Measurements from ENCODE around the gene APBA1.
A peak's percentile ranks its signal among the peaks of the same experiment; 100 is the strongest.
"Not testable (repeated sequence)": the region's sequence is repeated elsewhere in the genome, so short reads cannot be mapped to it uniquely, and the experiment has no call there.

The APBA1 gene

DNA sequence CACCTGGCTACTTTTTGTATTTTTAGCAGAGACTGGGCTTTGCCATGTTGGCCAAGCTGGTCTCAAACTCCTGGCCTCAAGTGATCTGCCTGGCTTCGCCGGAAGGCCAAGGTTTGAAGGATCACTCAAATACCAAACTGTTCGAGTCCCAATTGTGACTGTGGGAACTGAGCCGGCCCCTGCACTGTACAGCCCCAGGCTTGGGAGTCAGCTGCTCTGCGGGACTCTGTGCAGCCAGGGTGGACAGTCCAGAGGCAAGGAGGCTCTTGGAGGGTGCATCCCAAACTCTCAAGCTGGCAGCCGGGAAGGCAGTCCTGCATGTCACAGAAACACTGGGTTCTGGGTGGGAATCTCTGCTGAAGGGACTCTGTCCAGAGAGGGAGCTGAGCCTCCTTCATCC, 238.2 kb downstream of the APBA1 start:
- no peak for DNase-seq

DNA sequence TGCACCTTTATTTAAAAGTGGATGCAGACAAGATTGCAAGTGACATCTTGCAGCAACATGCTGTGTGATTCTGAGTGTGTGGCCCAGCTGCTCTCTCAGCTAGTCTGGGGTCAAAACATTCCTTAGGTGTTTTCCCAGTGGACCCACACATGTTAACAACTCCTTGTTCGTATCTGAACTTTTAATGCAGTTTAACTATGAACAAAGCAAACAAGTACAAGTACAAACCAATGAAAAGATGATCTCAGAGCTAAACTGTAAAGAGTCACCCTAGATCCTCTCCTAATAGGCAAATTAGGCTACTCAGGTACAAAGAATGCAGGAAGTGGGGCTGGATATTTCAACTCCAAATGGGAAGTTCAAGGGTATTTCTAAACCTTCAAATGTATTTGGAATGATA, 238.8 kb downstream of the APBA1 start:
- no peak for DNase-seq

DNA sequence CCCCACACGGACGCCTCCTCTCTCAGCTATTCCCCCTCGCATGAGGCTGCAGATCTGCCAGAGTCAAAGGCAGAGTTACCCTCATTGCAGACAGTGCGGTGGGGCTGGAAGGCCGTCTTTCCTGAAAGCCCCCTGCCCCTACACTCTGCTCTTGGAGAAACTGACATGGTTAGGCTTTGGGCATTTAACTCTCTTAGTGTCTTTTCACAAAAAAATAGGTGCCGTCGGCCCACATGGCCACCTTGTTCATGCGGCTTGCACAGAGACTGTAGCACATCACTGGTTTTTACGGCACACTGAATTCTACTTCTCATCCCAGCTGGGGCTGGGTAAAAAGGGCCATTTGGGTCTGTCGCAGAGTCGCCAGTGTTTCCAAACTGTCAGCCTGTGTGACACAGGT, 239.5 kb downstream of the APBA1 start:
- DNase-seq, result no peak

DNA sequence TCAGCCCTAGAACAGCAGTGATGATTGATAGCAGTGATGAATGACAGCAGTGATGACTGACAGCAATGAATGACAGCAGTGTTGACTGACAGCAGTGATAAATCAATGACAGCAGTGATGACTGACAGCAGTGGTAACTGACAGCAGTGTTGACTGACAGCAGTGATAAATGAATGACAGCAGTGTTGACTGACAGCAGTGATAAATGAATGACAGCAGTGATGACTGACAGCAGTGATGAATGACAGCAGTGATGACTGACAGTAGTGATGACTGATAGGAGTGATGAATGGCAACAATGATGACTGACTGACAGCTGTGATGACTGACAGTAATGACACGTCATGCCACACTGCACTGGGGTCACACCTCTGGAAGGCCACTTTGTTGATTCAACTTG, 240.4 kb downstream of the APBA1 start:
- DNase-seq, result no peak

DNA sequence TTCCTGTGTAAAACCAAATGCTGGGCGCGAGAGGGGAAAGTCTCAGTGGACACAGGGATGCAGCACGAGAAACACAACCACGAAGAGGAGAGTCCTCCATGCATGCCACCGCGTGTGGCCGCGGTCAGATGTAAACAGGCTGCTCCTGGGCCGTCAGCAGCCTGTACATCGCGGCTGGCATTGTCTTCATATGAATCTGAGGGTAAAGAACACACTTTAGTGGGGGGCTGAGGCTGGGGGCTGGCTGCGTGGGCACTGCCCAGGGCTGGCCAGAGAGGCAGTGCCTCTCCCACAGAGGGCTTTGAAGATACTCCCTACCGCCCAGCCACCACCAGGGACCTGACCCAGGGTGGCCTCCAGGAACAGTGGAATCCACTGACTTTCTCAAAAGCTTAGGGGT, 241.0 kb downstream of the APBA1 start:
- no peak for DNase-seq

DNA sequence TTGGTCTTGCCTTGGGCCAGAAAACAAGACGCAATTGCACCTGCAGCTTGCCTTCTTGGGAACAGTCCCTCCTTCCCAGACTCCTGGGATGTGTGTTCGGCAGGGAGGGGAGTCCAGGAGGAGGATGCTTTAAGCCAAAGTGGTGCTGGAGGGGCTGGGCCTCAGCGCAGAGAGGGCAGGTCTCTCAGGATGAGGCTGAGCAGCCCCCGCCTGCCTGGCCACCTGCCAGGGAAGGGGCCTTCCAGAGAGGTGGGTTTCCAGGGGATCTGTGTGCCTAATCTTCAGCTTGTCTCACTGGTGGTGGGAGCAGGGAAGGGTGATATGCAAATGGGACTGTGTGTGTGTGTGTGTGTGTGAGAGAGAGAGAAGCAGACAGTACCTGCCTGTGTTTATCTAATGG, 242.0 kb downstream of the APBA1 start:
- no peak for DNase-seq

DNA sequence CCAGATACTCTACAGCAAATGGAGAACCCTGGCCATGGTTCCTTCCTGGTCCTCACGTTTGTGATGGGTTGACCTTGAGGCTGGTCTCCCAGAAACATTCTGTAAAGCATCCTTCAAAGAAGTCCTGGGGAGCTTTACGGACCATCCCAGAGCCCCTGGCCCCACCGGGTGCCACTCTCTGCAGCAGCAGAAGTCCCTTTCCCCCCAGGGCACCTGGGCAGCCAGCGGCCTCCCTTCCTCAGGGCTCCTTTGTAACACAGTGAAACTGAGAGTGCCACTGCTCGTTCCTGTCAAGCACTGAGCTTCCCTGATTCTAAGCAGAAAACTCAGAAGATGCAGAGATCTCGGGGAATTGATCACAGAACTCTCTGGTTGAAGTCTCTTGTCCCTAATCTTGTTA, 242.9 kb downstream of the APBA1 start:
- no peak for DNase-seq

DNA sequence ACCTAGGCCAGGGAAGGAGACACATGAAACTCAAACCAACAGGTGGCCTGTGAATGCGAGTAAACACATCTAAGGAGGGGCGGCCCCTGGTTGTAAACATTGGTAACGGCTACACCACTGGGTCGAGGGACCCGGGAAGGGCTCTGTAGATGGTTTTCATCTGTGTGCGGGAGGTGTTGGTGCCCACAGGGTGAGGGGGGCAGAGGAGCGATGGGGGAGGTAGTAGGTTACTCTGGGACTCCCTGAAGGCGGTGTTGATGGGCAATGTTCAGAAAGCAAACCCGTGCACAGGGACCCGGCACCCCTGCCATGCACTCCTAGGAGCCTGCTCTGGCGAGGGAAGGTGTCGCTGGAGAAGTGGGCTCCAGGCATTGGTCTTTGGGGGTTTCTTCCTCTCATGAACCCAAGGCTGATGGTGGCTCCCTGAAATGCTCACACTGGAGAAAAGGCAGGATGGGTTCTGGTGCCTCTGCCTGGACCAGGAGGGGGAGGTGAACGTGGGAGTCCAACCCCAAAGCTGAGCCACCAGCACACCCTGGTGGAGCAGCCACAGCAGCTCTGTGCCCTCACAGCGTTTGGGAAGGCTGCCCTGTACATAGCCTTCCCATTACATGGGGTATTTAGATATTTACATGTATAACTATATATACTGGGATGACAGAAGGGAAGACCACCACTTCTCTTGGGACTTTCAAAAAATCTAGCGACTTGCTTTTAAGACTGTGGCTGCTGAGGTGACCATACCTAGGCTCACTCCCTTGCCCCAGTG, 244.0 kb downstream of the APBA1 start:
- DNase-seq, result no peak

DNA sequence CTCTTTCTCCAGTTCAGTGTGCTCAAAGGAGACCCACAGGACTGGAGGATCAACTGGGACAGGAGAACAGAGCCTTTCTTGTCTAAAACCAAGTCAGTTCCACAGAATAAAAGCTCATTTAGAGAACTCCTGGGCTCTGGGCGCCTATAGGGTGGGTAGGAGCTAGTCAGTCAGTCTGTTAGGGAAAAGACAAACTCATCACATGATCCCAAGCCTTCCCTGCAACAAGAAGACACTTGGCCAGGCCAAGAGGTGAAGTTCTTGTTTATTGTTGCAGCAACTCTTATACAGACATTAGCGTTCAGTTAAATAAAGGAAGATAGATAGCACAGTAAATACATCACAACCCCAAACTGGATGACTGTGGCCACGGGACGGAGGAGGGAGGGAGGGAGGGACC, 244.9 kb downstream of the APBA1 start:
- no peak for DNase-seq

DNA sequence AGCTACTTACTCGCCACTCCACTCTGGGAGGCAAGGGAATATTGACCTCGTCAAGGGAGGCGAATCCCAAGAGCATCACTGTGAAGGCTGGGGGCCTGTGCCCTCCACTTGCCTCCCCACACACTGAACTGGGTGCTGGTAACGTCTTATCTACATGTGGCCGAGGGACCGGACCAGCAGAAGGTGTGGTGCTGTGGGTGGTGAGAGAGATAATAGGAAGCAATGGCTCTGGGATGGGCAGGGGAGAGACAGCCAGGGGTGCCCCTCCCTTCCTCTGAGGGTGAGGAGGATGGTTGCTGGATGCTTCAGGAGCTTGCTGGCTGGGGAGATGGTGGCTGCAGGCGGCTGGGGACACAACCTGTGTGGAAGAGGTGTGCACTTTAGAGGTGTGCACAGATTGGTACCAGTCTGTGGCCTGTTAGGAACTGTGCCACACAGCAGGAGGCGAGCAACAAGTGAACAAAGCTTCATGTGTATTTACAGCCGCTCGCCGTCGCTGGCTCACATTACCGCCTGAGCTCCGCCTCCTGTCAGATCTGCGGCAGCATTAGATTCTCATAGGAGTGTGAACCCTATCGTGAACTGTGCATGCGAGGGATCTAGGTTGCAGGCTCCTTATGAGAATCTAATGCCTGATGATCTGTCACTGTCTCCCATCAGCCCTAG, 246.9 kb downstream of the APBA1 start:
- DNase-seq, result no peak

DNA sequence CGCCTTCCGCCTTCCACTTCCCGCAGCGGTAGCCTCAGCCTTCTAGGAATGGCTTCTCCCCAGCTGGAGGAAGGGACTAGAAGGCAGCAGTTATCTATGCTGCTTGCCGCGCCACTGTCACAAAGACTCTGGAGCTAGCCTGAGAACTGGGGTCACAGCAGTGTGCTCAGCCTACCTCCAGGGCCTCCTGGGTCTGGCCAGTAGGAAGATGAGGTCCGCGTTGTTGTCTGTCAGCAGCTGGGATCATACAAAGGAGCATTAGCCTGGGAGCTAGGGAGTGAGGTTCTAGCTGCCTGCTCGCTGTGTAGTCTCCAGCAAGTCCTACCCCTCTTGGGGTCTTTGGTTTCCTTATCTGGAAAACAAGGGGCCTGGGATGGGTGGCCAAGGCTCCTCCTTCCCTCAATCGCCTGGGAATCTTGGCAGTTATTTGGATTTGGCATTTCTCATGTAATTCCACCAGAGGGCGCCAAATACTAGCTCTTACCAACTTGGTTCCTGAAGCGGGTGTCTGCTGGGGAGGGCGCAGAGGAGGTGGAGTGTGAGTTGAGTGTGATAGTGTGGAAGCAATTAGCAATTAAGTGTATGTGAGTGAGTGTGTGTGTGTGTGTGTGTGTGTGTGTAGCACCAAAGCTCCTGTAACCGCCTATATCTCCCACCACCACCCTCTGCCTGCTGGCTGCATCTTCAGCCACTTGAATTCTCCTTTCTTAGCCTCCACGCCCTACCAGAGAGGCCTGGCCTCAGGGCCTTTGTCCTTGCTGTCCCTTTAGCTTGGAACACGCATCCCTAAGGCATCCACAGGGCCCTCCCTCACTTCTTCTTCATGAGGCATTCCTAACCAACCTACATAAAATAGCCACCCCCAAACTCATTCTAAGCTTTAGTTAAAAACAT, 250.0 kb downstream of the APBA1 start:
- DNase-seq, result peak; percentile 37

DNA sequence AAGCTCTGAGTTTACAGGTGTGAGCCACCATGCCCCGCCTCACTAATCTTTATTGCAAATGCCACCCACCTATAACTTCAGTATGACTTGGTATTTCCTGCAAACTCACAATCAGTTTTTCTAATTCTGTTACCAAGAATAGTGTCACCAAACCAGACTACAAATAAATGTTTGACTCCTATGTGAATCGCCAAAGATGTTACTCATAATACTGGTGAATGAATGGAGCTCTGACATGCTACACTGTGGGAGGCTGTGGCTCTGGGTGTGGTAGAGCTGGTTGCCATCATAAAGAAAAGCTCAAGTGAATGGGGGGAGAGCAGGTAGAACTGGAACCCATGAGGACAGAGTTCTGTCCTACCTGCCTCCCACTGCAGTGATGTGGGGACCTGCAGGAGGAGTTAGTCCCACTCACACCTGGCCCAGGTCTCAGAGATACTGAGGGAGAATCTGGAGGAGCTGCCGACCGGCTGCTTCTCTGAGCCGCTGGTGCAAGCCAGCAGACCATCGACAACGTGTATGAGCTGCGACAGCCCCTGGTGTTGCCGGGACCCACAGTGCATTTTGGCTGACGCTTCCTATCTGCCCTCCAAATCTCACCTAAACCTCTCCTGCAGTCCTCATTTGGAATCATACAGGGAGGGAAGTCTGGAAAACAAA, 251.4 kb downstream of the APBA1 start:
- DNase-seq, result no peak

DNA sequence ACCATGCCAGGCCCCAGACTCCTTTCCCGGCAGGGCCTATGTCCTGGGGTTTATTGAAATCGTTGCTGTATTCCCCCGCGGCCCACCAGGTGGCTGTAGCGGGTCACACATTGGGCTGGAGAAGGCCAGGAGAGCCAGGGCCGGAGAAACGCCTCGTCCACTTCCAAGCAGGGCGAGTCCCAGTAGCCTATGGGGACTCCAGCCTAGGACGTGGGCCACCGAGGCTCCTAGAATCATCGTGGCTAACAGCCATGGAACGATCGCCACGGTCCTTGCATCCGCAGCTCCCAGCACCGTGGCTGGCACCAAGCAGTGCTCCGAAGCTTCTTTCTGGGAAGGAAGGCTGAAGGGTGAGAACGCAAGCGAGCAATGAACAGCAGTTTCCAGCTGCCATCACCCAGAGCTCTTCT, 259.4 kb downstream of the APBA1 start:
- DNase-seq, result no peak

DNA sequence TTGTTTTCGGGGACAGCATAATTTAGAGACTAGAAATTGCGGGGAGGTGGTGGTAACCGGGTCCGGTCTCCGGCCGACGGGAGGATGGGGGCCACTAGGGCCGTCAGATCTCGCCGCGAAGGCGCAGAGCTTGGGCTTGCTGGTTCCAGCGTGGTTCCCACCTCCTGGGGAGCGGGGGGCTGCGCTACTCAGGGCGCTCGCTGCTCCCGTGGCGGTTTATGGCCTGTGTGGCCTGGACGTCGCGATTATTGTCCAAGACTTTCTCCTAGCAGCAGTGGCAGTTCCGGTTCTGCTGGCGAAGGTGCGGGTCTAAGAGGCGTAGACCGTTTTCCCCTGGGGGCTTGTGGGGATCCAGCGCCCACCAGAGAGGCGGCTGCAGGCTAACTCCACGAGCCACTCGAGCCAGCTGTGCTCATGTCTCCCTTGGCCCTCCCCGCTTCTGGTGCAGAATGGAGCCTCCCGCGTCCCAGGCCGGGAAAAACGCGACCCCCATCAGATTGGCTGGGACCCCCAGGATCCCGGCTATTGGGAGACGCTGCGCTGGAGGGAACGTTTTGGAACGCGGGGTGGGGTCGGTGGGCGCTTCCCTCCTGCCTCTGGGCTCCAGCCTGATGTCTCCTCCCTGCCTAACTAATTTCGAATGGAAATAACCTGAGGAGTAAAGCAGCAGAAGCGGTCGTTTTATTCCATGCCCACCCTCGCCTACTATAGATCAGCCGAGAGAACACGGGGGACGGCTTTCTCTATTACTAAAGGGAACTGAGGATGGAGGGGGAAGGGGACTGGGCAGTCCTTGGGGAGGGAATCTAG, 260.0 kb downstream of the APBA1 start:
- no peak for DNase-seq

DNA sequence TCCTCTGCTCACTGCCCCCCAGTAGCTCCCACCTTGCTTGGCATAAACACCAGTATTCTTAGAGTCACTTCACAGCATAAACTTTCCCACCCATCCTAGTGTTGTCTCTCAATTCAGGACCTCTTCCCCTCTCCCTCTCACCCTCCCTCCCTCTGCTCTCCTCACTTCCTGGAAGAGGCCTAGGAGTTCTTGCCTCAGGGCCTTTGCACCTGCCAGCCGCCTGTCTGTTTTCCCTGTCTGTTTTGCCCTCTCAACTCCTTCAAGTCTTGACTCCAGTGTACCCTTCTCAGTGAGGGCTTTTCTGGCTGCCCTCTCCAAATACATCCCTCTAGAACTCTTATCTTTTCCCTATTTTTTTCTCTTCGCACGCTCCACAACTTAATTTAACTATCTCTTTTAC, 260.9 kb downstream of the APBA1 start:
- DNase-seq, result no peak

DNA sequence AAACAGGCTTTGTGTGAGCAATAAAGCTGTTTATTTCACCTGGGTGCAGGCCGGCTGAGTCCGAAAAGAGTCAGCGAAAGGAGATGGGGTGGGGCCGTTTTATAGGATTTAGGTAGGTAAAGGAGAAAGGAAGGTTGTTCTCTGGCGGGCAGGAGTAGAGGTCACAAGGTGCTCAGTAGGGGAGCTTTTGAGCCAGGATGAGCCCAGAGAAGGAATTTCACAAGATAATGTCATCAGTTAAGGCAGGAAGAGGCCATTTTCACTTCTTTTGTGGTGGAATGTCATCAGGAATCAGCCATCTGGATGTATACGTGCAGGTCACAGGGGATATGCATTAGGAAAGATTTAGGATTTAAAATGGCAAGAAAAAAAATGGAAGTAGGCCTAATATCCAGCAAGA, 262.2 kb downstream of the APBA1 start:
- not testable (repeated sequence) for DNase-seq

DNA sequence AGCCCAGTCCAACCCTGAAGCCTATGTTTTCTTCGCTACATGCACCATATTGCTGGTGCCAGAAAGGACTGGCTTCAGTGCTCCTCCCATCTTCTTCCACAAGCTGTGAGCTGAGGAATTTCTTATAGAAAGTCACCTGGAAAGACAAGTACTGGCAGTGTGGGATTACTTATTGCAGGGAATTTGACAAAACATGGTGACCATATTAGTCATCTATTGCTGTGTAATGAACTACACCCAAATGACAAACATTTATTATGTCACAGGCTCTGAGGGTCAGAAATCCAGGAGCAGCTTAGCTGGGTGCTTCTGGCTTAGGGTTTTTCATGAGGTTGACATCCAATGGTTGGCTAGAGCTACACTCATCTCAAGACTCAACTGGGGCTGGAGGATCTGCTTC, 271.7 kb downstream of the APBA1 start:
- DNase-seq, result no peak

DNA sequence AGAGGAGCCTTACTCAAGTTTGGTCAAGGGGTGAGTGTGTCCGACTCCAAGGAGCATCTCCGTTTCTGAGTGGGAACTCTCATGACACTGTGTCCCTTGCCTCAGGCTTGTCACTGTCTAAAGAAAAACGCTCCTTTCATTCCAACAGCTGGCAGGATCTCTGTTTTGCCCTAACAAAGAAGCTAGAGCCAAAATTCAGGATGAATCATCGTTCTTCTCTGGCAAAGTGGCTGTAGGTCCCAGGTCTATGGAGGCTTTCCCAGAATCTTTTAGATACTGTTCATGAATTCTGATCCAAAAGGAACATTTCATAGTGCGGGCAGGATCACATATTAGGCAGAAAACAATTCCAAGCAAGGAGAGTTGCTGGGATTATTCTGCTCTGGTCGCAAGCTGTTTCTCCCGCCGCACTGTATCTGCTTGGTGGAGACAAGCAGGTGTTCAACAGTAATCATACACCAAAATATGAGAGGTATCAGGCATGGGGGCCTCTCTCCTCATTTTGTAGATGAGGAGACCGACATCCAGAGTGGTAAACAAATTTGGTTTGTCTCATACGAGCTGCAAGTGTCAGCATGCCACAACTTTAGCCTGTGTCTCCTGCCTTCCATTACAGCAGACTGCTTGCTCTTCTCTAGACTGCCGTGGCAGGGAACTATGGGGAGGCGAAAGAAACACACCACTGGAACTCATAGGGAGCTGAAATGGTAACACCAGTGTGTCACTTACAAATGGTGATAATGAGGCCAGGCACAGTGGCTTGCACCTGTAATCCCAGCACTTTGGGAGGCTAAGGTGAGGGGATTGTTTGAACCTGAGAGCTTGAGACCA, 274.6 kb downstream of the APBA1 start:
- no peak for DNase-seq

DNA sequence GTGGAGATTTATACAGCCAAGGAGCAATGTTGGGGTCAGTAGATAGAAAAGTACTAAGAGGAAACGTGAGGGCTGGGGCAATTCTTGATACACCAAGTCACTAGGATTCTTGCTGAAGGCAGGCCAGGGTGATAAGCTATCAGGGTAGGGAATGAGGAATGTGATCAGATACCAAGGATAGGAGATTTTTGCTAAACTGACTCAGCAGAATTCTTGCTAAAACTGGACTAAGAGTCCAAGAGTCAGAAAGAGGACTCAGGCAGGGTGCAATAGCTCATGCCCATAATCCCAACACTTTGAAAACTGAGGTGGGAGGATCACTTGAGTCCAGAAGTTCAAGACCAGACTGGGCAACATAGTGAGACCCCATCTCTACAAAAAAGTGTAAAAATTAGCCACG, 275.4 kb downstream of the APBA1 start:
- DNase-seq, result no peak

DNA sequence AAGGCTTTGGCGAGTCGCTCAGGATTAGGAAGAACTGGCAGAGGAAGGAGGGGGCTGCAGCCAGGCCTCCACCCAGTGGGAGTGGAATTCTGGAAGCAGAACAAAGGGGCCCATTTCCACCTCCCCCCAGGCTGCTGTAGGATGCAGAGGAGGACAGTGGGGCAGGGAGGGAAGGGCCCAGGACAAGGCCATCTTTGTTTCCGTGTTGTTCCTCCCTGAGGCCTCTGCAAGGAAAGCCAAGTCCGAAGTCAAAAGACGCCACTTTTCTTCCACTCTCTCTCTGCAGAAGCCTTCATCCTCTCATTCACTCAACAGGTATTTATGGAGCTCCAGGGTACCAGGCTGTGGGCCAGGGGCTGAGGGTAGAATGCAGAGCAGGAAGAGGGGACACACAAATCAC, 276.5 kb downstream of the APBA1 start:
- DNase-seq, result no peak

DNA sequence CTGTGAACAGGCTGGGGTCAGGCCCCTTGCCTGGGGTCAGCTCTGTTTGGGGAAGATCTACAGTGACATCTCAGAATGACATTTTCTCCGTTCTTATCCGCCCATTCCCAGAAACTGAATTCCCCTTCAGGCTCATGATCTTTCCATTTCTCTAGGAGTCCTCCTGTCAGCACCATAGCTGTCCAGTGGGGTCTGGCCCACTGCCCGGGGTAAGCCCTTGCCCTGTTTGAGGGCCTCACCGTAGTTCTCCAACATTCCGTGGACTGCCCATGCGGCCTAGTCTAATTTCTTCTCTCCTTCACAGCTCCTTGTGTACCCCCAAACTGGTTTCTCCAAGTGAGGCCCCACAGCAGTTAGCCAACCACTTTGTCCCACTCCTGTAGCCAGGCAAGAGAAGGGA, 278.7 kb downstream of the APBA1 start:
- no peak for DNase-seq
